Endothelial cell of umbilical vein (primary cell): Measurements from ENCODE around the gene ZMYM5. TPM values are rescaled to one million over a fixed set of nuclear protein-coding genes. Genes with fewer than 3 reads are reported as not detected.

Experiments
- BruUV-seq: library from RNA; stranded (reverse); fragments of 400-500 nt; replicated peaks from 2 replicates; lab custom pipeline; 2021; lab: Mats Ljungman, UMichigan
- CTCF ChIA-PET: fragments of 300-600, 350-600 bp; sonication (Branson Sonifier 250); formaldehyde crosslinking; loops from one replicate; lab custom pipeline; 2021; ENCODE audit warnings: antibody characterized with exemption, inconsistent platforms; lab: Charles Lee
- POLR2A ChIA-PET: fragments of 300-600, 350-600 bp; sonication (Branson Sonifier 250); formaldehyde crosslinking; loops from one replicate; lab custom pipeline; 2021; ENCODE audit warnings: antibody characterized with exemption, inconsistent platforms; lab: Charles Lee
- DNase-seq: peaks from one replicate; pipeline ENCODE4 v3.0.0-alpha.2; 2011; ENCODE audit warnings: low read depth, low spot score
- FAIRE-seq: peaks from 2 replicates; lab custom pipeline; 2011; peaks lifted over from hg19 to GRCh38; lab: Jason Lieb, UNC
- H2AFZ ChIP-seq: 2 replicates; pipeline ENCODE4 v1.6.0; 2012; ENCODE audit warnings: low read depth, low read length, control low read depth, inconsistent platforms
- H3K27ac ChIP-seq: 2 replicates; pipeline ENCODE4 v1.5.1; 2011; ENCODE audit warnings: low read depth, mild to moderate bottlenecking, control low read depth, low read length, moderate library complexity; ENCODE audit not compliant: insufficient read depth
- H3K27me3 ChIP-seq, 2 experiments: 2 replicates each; pipeline versions ENCODE4 v1.6.0 to v1.6.1; 2011; ENCODE audit warnings: low read length in 2 of 2, mixed read lengths in 1 of 2; ENCODE audit not compliant: control insufficient read depth in 2 of 2, insufficient read depth in 2 of 2
- H3K36me3 ChIP-seq, 2 experiments: 2 replicates in 1 of 2; 3 replicates in 1 of 2; pipeline ENCODE4 v1.5.1; 2011; ENCODE audit warnings: low read length in 2 of 2, mild to moderate bottlenecking in 1 of 2, moderate library complexity in 1 of 2; ENCODE audit not compliant: control insufficient read depth in 2 of 2, insufficient read depth in 2 of 2; ENCODE audit errors: extremely low read depth in 1 of 2
- H3K4me1 ChIP-seq: 3 replicates; pipeline ENCODE4 v1.5.1; 2011; ENCODE audit warnings: mild to moderate bottlenecking, low read length; ENCODE audit not compliant: control insufficient read depth, insufficient read depth; ENCODE audit errors: extremely low read depth
- H3K4me2 ChIP-seq: 2 replicates; pipeline ENCODE4 v1.6.1; 2011; ENCODE audit warnings: low read length, control low read depth, mixed read lengths; ENCODE audit not compliant: insufficient read depth
- H3K4me3 ChIP-seq, 3 experiments: fragments of 200-600 bp in 1 of 3; sonication (generic), shearing (Covaris generic) in 1 of 3; replicated peaks in 1 of 3; 2 replicates each; pipeline ENCODE4 v1.5.1; 2011 to 2016; ENCODE audit warnings: control low read depth in 3 of 3, low read length in 3 of 3, mild to moderate bottlenecking in 2 of 3, inconsistent platforms in 1 of 3, low read depth in 1 of 3, moderate library complexity in 1 of 3; ENCODE audit not compliant: insufficient read depth in 1 of 3
- H3K79me2 ChIP-seq: 2 replicates; pipeline ENCODE4 v1.6.0; 2012; ENCODE audit warnings: low read length, inconsistent platforms; ENCODE audit not compliant: control insufficient read depth, insufficient read depth
- H3K9ac ChIP-seq: replicated peaks from 2 replicates; pipeline ENCODE3; 2011; ENCODE audit warnings: low read length, control low read depth; ENCODE audit not compliant: insufficient read depth; ENCODE audit errors: extremely low read depth
- H3K9me1 ChIP-seq: replicated peaks from 3 replicates; pipeline ENCODE4 v1.6.0; 2011; ENCODE audit warnings: mild to moderate bottlenecking, low read length; ENCODE audit not compliant: control insufficient read depth, insufficient read depth; ENCODE audit errors: extremely low read depth
- H3K9me3 ChIP-seq: replicated peaks from 2 replicates; pipeline ENCODE4 v1.5.1; 2012; ENCODE audit warnings: low read length, inconsistent platforms; ENCODE audit not compliant: control insufficient read depth, insufficient read depth
- H4K20me1 ChIP-seq: replicated peaks from 2 replicates; pipeline ENCODE3; 2011; ENCODE audit warnings: mild to moderate bottlenecking, low read length; ENCODE audit not compliant: control insufficient read depth, insufficient read depth; ENCODE audit errors: extremely low read depth
- CTCF ChIP-seq, 2 donors: IDR thresholded peaks; 1 replicate in 1 of 2; 2 replicates in 1 of 2; pipeline ENCODE4 v1.5.1; 2011; ENCODE audit warnings: low read length in 2 of 2, mild to moderate bottlenecking in 2 of 2, moderate library complexity in 2 of 2, control low read depth in 1 of 2, inconsistent platforms in 1 of 2, low read depth in 1 of 2; ENCODE audit not compliant: insufficient read depth in 1 of 2; ENCODE audit errors: extremely low read depth in 1 of 2
- EZH2 ChIP-seq: IDR thresholded peaks from 2 replicates; pipeline ENCODE4 v1.6.1; 2012; ENCODE audit warnings: borderline replicate concordance, low read depth, mild to moderate bottlenecking, moderate library complexity, low read length, inconsistent platforms; ENCODE audit not compliant: severe bottlenecking
- FOS ChIP-seq: IDR thresholded peaks from 2 replicates; pipeline ENCODE4 v1.6.1; 2011; ENCODE audit warnings: mild to moderate bottlenecking, low read length, moderate library complexity, borderline replicate concordance; ENCODE audit not compliant: insufficient read depth
- GATA2 ChIP-seq: IDR thresholded peaks from 2 replicates; pipeline ENCODE4 v1.7.0; 2011; ENCODE audit warnings: low read depth, mild to moderate bottlenecking, moderate library complexity, mixed read lengths, low read length; ENCODE audit not compliant: insufficient read length, insufficient read depth
- JUN ChIP-seq: IDR thresholded peaks from 2 replicates; pipeline ENCODE4 v1.6.1; 2011; ENCODE audit warnings: borderline replicate concordance, low read depth; ENCODE audit not compliant: insufficient read length, insufficient read depth
- MAX ChIP-seq: IDR thresholded peaks from 2 replicates; pipeline ENCODE4 v1.6.1; 2011; ENCODE audit not compliant: insufficient read depth, insufficient read length
- MYC ChIP-seq: IDR thresholded peaks from one replicate; pipeline ENCODE4 v1.6.1; 2011; ENCODE audit warnings: mild to moderate bottlenecking, low read depth, low read length
- POLR2A ChIP-seq: IDR thresholded peaks from 2 replicates; pipeline ENCODE4 v1.6.1; 2012; ENCODE audit warnings: low read depth, mild to moderate bottlenecking, control low read depth, low read length
- POLR2AphosphoS5 ChIP-seq: IDR thresholded peaks from 2 replicates; pipeline ENCODE4 v1.6.1; 2012; ENCODE audit warnings: low read depth, mild to moderate bottlenecking, control low read depth, low read length, moderate library complexity; ENCODE audit not compliant: insufficient read depth
- dilution Hi-C: fragments of 300-500 bp; cut with MboI; formaldehyde crosslinking; loops from one replicate; pipeline ENCODE4 v1.15.0; 2019; ENCODE audit warnings: low sequenced_read_pairs; ENCODE audit not compliant: extremely low pct_ligation_motif_present
- intact Hi-C: fragments of 100-400 bp; cut with micrococcal nuclease; formaldehyde crosslinking; loops from one replicate; pipeline ENCODE4 v1.10.0; 2022
- polyA plus RNA-seq, 4 experiments: library from polyadenylated mRNA; depleted of rRNA in 3 of 4; stranded (reverse) in 3 of 4; unstranded in 1 of 4; fragments of >200 nt; gene quantifications; 2 replicates each; pipeline versions ENCODE4 v1.2.1 to v1.2.3, GENCODE V29; 2011 to 2012; ENCODE audit warnings: missing spikeins in 1 of 4
- total RNA-seq: library from RNA; stranded (reverse); gene quantifications from 2 replicates; pipeline ENCODE4 v1.2.3, GENCODE V29; 2021

ZMYM5 gene
- total and polyA plus RNA-seq, 2 donors (not counting 3 experiments of a cell fraction or from before 2014, with no cell fraction given): 4.9 to 10.1 TPM

GRCh38 chr13:19810151-19810550 lies 53.3 kb downstream of the ZMYM5 start:
- Histone ChIP-seq H3K4me3 (no peak overlapping the region), H3K4me2 (no peak overlapping the region), H3K4me1 (no peaks in the 10 kb centered on the region), H3K36me3 (no peaks in the 10 kb centered on the region), H2AFZ (no peak overlapping the region), H3K9me3 (no peaks in the 10 kb centered on the region), H3K9me1 (no peaks in the 10 kb centered on the region), H3K27ac (no peak overlapping the region), H3K27me3 (no peaks in the 10 kb centered on the region), H4K20me1 (no peaks in the 10 kb centered on the region), H3K79me2 (no peaks in the 10 kb centered on the region), H3K9ac (no peak overlapping the region)
- dilution Hi-C loops (no loop called here), intact Hi-C loops (no loop called here)
- FAIRE-seq (no peak), DNase-seq (no peak)
- no TSS peak for BruUV-seq
- TF ChIP-seq POLR2A: no peak
- no peak for TF ChIP-seq MYC
- TF ChIP-seq GATA2: no peak
- TF ChIP-seq EZH2: no peak
- TF ChIP-seq FOS: no peak
- no peak for TF ChIP-seq JUN
- TF ChIP-seq MAX: no peak
- no peak for TF ChIP-seq CTCF (IDR thresholded peaks at IDR 0.05; ENCODE audit: extremely low read depth in 1 of 2, insufficient read depth in 1 of 2, low read depth in 1 of 2, low read length in 2 of 2)
- TF ChIP-seq POLR2AphosphoS5: no peak
- ChIA-PET POLR2A (no interaction called here), CTCF (no interaction called here)
